ENCODE data around the gene SMARCB1. TPM values are rescaled to one million over a fixed set of nuclear protein-coding genes. Genes with fewer than 3 reads are reported as not detected.
A peak's percentile ranks its signal among the peaks of the same experiment; 100 is the strongest.

Gene SMARCB1
- total RNA-seq, 1 donor from 2014 or later = 52.5 TPM

GRCh38 chr22:23790819-23791737 lies 4.3 kb downstream of the SMARCB1 start:
- intact Hi-C loops (cut with DNase I) = no loop called here
- ATAC-seq = peak; percentile 46
- DNase-seq (ENCODE audit: missing footprints) = no peak

DNA sequence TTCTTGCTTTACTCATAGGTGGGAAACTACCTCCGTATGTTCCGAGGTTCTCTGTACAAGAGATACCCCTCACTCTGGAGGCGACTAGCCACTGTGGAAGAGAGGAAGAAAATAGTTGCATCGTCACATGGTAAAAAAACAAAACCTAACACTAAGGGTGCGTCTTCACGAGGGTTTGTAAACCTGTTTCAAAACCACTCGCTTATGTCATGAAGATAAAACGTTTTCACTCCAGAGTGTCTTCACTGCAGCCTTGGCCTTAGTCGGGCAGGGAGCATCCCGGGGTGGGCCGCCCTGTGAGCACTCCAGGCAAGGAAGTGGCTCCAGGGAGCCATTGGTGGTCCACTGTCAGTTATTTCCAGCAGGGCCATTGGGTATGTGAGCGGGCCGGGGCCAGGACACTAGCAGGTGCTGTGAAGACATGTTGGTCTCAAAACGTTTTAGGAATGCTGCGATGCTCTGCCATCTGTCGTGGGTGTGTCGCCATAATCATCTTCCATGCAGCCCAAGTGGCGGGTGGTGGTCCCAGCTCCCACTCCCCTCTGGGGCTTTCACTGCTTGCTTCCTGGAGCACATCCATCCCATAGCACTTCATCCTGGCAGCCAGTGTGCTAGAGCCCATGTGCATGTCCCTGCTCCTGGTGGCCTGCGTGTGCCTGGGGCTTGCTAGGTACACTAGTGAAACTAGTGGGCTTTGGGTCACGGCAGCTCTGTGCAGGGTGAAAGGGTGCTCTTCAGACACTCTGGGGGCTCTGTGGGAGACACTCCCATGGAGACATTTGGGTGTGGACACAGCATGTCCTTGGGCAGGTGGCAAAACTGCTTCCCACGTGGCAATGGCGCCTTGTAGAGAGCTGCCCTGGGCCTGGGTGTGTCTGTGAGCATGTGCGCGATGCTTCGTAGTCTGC lies 5.2 kb downstream of the SMARCB1 start:
- DNase-seq (ENCODE audit: missing footprints) = no peak
- no peak for ATAC-seq
- intact Hi-C loops (cut with DNase I) = no loop called here

DNA sequence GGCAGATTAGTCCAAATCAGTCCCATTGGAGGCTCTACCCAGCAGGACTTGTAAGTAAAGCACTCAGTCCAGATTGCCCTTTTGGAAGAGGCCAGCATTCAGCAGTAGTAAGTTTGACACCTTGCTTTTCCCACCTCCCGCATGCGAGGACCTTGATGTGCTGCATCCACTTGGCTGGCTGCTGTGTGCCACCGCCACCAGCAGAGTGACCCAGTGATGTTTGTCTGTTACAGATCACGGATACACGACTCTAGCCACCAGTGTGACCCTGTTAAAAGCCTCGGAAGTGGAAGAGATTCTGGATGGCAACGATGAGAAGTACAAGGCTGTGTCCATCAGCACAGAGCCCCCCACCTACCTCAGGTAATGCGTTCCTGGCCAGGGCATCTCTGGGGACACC lies 6.6 kb downstream of the SMARCB1 start:
- ATAC-seq (no peak), DNase-seq (ENCODE audit: missing footprints) (no peak)
- intact Hi-C loops (cut with DNase I) = no loop called here

GRCh38 chr22:23796461-23796860 lies 9.7 kb downstream of the SMARCB1 start:
- DNase-seq (ENCODE audit: missing footprints) (no peak), ATAC-seq (no peak)
- intact Hi-C loops (cut with DNase I) = no loop called here

DNA sequence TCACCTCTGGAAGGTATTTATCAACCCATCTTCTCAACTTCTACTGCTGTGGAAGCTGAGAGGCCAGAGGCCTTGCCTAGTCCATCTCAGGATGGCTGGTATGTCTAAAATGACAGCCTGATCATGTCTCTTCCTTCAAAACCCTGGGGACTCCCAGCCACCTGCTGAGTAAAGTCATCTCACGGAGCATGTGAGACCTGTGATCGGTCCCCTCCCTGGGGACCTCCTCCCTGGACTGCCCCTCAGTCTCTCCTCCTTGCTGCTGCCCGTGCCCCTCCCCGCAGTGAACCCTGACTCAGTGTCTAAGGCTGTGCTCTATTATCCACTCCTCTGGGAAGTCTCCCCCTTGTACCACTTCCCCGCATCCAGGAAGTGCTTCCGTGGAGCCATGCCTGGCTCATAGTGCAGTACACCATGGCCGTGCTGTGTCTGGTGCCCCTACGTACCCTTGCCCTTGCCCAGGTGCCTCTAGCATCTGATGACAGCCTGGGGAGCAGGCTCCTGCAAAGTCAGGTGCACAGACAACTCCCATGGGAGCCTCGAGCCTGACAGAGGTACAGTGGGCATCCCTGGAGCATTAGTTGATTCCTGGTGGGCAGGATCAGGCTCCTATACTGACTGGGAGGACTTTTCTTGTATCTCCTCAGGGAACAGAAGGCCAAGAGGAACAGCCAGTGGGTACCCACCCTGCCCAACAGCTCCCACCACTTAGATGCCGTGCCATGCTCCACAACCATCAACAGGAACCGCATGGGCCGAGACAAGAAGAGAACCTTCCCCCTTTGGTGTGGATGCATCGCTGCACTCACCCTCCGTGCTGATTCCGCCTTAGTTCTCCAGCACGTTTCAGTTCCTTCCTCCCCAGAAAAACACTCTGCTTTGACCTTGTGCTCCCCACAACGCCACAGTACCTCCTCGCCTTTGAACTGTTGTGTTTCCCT lies 13.8 kb downstream of the SMARCB1 start:
- DNase-seq (ENCODE audit: missing footprints) (no peak), ATAC-seq (no peak)
- intact Hi-C loops (cut with DNase I) = no loop called here

DNA sequence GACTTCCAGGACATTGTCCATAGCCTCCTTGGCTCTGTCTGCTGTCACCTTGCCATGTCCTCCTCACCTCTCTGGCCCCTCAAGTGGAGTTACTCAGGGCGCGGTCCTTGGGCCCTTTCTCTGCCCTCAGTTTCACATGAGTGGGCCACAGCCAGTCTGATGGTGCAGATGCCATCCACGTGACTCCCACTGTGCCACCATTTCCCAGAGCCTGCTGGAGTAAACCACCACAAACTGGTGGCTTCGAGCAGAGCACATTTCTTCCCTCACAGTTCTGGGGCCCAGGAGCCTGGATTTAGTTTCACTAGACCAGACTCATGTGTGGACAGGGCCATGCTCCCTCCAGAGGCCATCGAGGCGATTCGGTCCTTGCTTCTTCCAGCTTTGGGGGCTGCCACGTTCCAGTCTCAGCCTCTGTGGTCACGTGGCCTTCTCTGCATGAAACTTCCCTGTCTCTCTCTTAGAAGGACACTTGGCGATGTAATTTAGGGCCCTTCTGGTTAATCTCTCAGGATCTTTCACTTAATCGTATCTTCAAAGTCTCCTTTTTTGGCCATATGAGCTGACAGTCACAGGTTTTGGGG lies 14.6 kb downstream of the SMARCB1 start:
- DNase-seq (ENCODE audit: missing footprints) (no peak), ATAC-seq (no peak)
- intact Hi-C loops (cut with DNase I) = no loop called here

DNA sequence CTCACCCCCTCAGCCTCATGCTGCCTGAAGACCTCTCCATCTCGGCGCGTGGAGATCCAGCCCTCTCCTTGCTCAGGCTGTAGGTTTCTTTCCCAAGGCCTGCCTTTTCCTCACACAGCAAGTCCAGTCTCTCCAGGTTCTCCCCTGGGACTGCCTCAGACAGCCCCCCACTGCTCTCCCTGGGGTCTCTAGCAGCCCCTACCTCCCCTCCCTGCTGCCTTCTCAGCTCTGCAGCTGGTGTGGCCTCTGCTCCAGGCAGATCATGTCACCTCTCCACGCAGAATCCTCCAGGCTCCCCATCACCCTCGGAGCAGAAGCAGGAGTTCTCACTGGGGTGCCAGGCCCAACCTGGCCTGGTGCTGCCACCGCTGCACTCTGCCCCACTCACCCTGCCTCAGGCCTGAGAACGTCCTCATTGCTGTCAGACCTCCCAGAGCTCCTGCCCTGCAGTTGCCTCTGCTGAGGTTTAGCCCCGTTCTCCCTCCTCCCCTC lies 15.2 kb downstream of the SMARCB1 start:
- intact Hi-C loops (cut with DNase I) = no loop called here
- no peak for ATAC-seq
- DNase-seq (ENCODE audit: missing footprints) = no peak

DNA sequence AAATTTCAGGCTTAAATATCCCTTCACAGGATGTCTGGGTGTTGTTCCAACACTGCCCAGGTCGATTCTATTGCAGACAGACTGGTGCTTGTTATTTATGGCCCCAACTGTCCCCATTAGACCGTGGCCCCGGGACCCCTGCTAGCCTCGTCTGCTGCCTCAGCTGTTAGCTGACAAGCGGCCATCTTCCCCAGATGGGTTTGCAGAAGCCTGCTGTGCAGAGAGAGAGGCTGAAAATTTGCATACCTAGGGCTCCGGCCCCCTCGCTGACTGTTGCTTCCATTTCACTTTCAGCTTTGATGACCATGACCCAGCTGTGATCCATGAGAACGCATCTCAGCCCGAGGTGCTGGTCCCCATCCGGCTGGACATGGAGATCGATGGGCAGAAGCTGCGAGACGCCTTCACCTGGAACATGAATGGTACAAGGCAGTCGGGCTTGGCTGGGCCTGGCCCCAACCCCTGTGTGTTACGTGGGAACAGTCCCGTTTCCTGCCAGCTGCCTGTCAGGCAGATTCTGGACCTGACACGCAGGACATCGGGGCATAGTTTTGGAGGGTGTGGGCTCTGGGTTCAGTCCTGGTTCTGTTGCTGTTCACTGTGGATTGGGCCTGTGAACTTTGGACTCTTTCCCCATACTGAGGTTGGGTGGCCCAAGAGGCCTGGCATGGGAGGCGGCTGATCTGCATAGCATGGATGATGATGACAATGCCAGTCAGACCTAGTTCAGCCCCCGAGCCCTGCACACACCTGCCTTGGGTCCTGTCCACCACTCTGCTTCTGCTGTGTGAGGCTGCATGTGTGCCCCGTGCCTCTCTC lies 16.4 kb downstream of the SMARCB1 start:
- intact Hi-C loops (cut with DNase I) = no loop called here
- no peak for ATAC-seq
- no peak for DNase-seq (ENCODE audit: missing footprints)

DNA sequence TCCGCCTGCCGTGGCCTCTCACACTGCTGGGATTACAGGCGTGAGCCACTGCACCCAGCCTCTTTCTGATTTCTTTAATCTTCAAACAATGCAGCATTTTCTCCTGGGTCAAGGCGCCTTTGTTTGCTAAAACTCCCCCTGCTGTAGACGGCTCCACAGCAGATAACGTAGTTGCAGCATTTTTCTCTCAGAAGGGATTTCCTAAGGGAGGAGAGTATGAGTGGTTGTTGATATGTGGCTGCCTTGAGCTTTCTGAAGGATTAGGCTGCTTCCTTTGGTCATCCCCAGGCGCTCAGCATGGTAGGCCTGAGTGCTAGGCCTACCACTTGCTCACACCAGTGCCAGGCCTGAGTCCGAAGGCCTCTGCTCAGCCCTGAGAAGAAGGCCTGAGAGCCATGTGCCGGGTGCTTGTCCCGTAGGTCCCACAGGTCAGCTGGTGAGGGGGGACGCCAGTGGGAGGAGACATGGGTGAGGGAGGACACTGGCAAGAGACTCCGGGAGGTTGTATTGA lies 18.1 kb downstream of the SMARCB1 start:
- no peak for DNase-seq (ENCODE audit: missing footprints)
- peak; percentile 51 for ATAC-seq
- intact Hi-C loops (cut with DNase I) = no loop called here

GRCh38 chr22:23806837-23807236 lies 20.1 kb downstream of the SMARCB1 start:
- ATAC-seq = no peak
- no peak for DNase-seq (ENCODE audit: missing footprints)
- intact Hi-C loops (cut with DNase I) = no loop called here

- ATAC-seq = no peak
- intact Hi-C loops (cut with DNase I) = no loop called here
- no peak for DNase-seq (ENCODE audit: missing footprints)
Observed at GRCh38 chr22:23812378-23812777, 25.6 kb downstream of the SMARCB1 start.

GRCh38 chr22:23815541-23816155 lies 28.9 kb downstream of the SMARCB1 start:
- intact Hi-C loops (cut with DNase I) = no loop called here
- ATAC-seq = peak; percentile 14
- peak; percentile 56 for DNase-seq (ENCODE audit: missing footprints)

- intact Hi-C loops (cut with DNase I) = no loop called here
- DNase-seq (ENCODE audit: missing footprints) = peak; percentile 78
Observed at GRCh38 chr22:23816156-23816976, 29.6 kb downstream of the SMARCB1 start.

GRCh38 chr22:23817146-23817545 lies 30.4 kb downstream of the SMARCB1 start:
- no peak for ATAC-seq
- peak; percentile 25 for DNase-seq (ENCODE audit: missing footprints)

More at GRCh38 chr22:23816156-23816976, 29.6 kb downstream of the SMARCB1 start:
- ATAC-seq = peak; percentile 87

DNA sequence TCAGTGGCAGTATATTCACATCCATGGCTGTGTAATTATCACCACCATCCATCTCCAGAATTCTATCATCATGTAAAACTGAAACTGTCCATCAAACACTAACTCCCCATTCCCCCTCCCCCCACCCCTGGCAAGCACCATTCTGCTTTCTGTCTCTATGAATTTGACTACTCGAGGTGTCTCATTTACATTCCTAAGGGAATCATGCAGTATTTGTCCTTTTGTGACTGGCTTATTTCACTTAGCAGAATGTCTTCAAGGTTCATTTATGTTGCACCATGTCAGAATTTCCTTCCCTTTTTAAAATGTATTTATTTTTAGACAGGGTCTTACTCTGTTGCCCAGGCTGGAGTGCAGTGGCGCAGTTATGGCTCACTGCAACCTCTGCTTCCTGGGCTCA lies 31.8 kb downstream of the SMARCB1 start:
- DNase-seq (ENCODE audit: missing footprints) (no peak), ATAC-seq (no peak)
- intact Hi-C loops (cut with DNase I) = no loop called here

More at GRCh38 chr22:23817146-23817545, 30.4 kb downstream of the SMARCB1 start:
- intact Hi-C loops (cut with DNase I) = no loop called here

DNA sequence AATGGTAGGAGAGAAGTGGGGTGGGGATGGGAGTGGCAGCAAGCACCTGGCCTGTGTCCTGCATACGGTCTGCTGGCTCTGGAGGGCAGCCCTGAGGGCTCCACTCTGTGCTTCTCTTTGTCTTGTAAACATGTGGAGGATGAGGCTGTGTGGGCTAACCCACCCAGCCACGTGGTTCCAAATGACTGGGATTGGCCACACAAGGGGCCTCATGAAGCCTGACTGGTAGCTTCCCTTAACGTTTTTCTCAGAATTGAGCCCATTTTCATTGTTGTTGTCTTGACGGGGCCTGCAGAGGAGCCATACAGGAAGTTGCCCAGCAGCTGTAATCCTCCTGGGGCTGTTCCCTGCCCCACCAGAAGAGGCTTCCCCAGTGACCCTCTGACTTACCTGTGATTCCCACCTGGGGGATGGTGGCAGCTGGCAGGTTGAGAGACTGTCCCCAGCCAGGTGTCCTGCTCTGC lies 34.0 kb downstream of the SMARCB1 start:
- intact Hi-C loops (cut with DNase I) = no loop called here
- DNase-seq (ENCODE audit: missing footprints) = no peak
- ATAC-seq = no peak
